Suppressor macrophage (primary cell): ENCODE results near the gene GFY.

Experiments used
- DNase-seq, 4 experiments: peaks; one replicate each; pipeline ENCODE4 v3.0.0-alpha.2; 2020 to 2022

Gene GFY

DNA sequence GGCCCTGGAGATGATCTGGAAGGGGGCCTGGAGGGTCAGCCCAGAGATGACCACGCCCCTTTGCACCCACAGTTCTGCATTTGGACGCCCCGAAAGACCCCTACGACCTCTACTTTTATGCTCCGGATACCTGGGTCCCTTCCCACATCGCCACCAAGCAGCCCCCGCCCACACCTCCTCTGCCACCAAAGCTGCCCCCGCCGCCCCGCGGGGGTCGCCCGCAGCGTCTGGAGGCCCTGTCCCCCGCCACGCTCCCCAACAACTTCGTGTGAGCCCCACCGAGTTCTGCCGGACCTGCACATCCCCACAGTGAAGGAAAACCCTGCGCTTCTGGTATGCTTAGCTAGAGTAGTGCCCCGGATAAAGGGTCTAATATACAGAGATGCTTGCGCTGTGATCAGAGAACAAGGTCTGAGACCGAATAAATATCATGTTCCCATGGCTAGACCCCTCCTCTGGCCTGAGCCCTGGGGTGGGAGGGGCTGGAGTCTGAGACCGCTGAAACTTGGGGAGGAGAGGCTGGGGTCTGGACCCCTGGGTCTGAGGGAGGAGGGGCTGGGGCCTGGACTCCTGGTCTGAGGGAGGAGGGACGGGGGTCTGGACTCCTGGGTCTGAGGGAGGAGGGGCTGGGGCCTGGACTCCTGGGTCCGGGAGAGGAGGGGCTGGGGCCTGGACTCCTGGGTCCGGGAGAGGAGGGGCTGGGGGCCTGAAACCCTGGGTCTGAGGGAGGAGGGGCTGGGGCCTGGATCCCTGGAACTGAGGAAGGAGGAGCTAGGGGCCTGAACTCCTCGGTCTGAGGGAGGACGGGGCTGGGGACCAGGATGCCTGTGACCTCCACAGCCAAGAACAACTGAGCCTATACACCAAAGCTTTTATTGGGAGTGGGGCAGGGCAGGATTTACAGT is 3.6 kb downstream of the GFY start:
- DNase-seq = no peak

DNA sequence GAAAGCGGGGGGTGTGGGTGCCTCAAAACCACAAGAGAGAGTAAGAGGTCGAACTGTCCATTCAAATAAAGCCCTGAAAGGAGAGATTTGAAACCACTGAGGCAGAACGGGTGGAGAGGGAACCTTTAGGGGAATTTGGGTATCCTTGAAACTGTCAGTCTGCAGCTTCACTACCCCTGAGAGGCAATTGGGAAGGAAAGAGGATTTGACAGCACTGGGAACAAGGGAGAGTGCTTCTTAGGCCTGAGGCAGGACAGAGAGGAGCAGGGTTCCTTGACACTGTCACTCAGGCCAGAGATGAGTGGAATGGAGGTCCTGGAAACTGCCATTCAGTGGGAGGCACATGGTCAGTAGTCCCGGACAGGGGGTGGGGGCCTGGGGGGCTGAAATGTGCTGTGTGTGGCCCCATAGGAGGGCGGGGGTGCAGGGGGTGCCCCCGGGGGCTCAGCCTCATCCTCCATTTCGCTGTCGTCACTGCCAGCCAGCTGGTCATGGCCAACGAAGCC is 5.0 kb downstream of the GFY start:
- no peak for DNase-seq

DNA sequence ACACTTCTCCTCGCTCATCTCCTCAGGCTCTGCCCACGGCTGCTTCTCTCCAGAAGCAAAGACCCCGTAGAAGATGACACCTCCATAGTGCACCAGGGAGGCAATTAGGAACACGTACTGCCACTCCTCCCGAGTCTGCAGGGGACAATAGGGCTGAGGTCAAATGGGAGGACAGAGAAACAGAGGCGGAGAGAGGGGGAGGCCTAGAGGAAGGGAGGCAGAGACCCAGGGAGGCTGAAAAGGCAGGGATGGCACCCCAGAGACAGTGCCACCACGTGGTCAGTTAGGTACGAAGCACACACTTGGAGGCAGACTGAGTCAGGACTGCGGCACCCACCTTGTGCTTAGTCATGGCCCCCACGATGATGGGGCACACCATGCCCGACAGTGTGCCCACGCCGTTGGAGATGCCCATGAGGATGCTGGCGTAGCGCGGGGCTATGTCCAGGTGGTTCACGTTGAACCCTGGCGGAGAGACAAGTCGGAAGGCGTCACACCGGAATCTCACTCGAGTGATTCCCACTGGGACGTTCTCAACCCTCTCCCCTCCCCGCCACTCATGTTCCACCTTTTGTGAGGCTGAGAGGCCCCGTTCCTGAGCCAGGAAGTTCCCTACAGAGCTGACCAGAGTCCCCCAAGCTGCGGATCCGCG is 5.6 kb downstream of the GFY start:
- DNase-seq = peak in 3 of 4 experiments; percentile 30 to 48 (median 44)

DNA sequence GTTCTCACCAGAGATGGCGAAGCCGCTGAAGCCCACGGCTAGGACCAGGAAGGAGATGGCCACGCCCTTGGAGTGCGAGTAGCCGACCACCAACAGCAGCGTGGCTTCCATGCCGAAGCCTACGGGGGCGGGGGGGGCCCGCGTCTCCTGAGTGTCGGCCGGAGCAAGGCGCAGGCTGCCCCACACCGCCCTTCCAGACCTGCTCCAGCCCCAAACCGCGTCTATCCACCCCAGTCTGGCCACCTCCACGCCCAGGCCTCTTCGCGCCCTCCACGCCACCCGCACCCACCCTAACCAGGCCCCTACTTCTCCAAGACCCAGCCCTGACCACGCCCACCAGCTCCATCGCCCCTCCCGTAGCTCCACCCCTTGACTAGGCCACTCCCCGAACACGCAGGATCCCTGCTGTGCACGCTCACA is 6.2 kb downstream of the GFY start:
- DNase-seq = no peak

DNA sequence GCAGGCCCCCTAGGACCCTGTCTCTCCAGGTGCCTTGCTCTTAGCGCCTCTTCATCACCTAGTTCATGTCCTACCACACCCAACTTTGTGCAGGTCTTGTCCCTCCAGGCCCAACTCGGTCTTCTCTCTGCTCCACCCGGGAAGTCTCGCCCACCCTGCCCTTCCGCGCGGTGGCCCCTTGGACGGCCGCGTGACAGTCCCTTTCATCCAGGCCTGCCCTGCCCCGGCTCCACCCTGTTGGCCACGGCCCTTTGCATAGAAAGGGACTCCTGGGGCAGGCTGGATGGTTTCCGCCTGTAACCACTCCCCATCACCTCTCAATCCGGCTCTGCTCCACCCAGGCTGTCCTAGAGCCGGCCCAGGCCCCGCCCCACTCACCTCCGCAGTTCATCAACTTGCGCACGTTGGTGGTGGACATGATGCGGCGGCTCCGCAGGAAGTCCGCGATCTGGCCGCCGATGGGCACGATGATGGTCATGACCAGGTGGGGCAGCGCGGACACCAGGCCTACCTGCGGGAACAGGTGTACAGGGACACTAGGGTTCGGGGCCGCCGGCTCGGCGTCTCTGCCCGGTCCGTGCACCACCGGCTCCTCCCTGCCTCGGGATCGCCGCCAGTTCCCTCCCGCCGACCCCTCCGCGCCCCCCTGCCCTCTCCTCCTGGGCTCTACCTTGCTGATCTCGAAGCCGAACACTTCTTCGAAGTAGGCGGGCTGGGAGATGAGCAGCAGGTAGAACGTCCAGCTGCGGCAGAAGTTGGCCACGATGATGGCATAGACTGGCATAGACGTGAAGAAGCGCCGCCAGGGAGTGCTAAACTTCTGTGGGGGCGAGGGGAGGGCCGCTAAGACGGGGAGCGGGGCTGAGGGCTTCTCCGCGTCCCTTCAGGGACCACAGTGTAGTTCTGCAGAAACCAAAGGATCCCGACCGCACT is 7.2 kb downstream of the GFY start:
- no peak for DNase-seq

DNA sequence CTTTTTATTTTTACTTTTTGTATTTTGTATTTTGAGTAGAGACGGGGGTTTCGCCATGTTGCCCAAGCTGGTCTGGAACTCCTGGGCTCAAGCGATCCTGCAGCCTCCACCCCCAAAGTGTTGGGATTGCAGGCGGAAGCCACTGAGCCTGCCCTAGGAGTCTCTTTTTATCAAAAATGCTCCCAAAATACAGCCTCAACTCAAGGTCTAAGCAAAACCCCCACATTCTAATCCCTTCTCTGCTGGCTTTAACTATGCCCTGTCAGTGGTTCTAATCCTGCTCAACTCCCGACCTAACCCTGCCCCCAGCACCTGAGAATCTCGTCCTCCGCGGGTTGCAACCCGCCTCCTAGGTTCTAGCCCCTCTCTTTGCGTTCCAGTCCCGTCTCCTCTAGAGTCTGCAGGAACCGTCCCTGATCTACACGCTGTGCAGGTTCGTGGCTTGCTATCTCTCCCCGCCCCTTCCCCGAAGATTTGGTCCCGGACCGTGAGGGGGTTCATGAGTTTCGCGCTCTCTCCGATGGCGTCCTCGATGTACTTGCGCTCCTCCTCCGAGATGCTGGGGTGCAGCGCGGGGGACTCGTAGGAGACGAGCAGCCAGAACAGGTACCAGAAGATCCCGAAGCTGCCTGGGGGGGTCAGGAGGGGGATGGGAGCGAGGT is 8.2 kb downstream of the GFY start:
- no peak for DNase-seq

DNA sequence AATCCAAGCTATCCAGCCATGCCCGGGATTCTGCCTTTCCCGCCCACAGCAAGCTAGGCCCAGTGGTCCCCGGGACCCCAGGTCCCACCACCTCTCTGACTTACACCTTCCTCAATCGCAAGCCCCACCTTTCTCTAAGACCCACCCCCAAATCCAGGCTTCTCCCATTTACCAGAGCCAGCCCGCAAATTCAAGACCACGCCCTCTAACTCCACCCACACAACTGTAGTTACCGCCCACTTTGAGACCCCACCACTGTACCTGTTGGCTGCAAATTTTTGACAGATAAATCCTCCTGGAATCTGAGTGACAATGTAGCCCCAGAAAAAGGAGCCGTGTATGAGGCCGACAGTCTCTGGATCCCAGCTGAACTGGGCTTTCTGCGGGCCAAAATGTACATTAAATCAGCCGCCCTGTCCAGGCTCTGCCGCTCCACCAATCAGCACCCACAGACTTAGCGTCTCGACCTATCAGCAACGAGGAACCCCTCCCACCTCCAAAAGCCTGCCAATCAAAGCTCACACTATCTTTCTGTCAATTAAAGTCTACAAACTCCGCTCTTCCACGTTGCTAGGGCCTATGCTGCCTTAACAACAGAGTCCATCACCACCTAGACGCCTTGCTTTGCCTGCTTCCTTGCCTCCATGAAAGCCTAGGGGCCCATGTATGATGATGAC is 9.9 kb downstream of the GFY start:
- DNase-seq = no peak

DNA sequence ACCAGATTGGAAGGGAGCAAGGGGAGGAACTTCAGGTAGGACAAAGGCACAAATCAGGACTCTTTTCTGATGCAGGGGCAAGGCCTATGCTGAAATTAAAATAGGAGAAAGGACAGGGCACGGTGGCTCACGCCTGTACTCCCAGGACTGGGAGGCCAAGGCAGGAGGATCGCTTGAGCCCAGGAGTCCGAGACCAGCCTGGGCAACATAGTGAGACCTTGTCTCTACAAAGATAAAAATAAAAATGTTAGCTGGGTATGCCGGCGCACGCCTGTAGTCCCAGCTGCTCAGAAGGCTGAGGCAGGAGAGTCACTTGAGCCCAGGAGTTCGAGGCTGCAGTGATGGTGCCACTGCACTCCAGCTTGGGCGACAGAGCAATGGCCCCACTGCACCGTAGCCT is 10.5 kb downstream of the GFY start:
- DNase-seq = no peak

DNA sequence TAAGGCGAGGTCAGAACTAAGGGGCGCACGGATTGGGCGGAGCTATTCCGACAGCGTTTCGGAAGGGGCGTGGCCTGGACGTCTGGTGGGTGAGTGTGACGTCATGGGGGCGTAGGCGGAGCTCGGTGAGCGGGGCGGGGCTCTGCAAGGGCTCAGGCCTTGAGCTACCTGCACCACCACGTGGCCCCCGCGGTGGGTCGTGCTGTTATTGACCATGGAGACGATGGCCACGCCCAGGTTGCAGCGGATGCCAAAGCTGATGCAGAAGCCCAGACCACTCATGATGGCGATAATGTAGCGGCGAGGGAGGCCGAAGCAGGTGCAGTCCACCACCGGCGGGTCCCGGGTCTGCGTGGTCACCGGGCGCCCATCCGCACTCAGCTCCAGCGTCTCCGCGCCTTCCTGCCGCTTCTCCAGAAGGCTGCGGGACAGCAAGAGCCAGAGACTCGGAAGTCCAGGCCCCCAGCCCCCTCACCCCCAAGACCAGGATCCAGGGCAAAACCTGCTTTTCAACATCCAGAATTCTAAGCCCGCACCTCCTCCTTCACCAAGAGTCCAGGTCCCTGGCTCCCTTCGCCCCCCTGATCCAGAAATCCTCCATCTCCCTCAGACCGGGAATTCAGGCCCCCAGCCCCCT is 11.3 kb downstream of the GFY start:
- peak in 2 of 4 experiments; percentile 25 to 39 for DNase-seq

DNA sequence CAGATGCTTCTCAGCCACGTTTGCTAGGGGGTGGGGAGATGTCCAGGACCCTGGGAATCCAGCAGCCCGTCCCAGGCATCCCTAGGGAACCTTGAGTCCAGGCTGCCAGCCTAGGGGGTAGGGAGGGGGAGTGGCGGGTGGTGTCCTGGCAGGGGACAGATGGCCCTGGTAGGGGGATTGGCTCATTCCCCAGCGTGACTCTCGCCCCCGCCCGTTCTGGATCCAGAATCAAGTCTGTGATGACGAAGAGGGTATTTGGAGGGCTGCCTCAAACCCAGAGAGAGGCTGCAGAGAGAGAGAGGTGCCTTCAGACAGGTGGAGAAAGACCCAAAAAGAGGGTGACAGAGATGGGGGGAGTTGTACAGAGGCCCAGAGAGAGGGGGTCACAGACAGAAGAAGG is 12.0 kb downstream of the GFY start:
- DNase-seq = no peak

DNA sequence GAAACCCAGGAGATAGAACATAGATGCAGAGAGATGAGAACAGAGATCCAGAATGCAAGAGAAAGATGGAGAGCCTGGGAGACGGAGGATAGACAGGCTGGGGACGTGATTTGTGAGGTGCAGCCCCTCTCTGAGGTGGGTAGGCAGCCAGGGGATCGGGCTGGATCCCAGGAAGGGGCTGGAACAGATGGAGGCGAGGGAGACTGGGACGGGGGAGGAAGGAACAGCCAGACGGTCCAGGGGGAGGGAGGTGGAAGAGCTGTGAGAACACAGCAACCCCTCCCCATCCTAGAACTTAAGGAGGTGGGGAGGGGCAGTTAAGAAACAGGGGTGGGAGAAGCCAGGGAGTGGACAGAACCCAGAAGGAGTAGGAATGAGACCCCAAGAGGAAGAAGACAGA is 13.1 kb downstream of the GFY start:
- DNase-seq = no peak

DNA sequence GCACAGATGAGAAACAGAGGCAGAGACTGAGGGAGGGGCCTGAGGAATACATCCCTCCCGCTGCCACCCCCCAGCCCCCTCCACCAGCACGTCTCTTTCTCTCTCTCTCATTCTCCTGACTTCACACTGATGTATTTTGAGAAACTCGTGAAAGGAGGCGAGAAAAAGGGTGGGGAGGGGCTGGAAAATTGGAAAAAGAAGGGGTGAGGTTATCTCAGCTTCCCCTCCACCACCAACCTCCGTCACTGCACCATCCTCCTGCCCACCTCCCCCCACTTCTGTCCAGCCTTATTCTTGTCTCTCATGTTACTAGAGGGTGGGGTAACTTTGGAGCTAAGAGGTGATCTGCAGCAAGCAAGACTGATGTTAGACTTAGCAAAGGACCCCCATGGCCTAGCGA is 14.6 kb downstream of the GFY start:
- DNase-seq = no peak

DNA sequence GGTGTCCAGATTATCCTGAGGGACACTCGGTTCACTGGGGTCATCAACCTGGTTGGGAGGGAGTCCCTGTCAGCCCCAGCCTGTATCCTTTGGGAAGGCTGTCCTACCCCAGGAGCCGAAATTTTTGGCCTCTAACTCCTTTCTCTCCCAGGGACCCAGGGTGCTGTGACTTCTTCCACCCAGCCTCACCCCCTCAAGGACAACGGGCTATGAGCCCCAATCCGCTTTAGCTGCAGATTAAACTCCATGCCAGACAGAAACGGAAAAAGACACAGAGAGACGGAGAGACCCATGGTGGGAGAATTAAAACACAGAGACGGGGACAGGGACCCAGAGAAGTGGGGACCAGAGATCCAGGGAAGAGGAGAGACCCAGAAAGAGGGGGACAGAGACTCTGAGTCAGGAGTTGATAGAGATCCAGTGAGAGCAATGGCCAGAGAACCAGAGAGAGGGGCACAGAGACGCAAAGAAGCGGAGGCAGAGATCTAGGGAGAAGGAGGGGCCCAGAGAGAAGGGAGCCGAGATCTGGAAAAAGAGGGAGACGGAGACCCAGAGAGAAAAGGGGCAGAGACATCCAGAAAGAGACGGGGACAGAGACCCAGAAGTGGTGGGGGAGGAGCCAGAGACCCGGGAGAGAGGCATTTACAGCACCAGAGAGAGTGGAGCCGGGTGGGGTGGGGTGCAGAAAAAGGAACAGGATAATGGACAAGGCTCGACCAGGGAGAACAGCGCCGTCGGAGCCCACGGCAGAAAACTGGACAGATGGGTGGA is 15.4 kb downstream of the GFY start:
- no peak for DNase-seq

DNA sequence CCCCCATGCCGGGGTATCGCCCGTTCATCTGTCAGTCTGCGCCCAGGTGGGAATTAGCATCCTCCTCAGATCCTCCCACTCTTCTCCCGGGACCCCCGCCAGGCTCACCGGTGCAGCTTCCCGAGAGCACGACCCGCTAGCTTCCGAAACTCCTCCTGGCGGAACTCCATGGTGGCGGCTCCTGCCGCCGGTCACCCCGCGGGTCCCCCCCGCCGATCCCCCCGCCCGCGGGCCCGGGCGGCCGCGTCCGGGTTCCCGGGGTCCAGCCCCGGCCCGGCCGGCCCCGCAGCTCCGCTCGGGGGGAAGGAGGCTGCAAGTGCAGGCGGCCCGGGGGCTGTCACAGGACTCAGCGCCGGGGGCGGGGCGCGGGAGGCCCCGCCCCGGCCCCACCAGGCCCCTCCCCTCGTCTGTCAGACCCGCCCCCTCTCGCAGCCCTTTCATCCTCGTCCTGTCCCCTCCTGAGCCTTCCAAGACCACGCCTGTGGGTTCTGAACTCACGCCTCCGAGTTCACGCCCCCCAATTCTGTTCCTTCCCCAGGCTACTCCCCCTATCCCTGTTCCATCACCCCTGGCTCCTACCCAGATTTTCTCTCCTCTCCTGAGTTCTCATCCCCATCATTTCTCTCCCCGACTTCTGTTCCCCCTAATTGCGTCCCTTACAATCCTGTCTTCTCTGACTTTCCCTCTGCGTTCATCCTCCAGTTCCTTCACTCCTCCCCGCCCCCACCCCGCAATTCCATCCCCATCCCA is 16.2 kb downstream of the GFY start, which contains the start of gene SLC17A7:
Gene SLC17A7, minus strand, starts transcription at position 318 of the 750 bp plus-strand sequence. Its CDS starts 148 bp downstream, at position 170.
- peak; percentile 33 to 69 (median 50) for DNase-seq

DNA sequence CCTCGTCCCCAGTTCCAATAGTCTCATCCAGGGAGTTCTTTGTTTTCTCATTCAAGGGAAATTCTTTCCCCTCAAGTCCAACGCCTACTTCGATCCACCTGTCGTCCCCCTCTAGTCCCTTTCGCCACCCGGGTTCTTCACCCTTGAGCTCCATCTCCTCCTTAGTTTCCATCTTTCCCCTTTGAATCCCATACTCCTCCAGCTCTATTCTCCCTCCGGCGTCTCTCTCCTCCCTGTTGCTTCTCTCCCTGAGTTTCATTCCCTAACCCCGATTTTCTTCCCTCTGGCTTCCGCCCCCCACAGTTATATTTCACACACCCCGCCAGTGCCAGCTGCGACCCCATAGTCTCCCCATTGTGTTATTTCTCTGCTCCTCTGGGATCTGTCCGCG is 16.8 kb downstream of the GFY start:
- DNase-seq = no peak

DNA sequence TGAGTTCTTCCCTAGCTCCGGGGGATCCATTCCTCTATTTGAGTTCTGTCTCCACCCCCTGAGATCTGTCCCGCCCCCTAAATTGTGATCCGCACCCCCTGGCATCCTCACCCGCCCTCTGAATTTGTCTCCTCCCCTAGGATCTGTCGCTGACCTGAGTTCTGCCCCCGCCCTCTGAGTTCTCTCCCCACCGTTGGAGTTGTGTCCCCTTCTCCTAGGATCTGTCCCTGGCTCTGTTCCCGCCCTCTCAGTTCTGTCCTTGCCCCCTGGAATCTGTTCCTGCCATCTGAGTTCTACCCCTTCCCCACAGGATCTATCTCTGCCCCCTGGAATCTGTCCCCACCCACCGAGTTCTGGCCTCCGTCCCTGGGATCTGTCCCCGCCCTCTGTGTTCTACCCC is 17.2 kb downstream of the GFY start:
- DNase-seq = peak in 2 of 4 experiments; percentile 20 to 28

DNA sequence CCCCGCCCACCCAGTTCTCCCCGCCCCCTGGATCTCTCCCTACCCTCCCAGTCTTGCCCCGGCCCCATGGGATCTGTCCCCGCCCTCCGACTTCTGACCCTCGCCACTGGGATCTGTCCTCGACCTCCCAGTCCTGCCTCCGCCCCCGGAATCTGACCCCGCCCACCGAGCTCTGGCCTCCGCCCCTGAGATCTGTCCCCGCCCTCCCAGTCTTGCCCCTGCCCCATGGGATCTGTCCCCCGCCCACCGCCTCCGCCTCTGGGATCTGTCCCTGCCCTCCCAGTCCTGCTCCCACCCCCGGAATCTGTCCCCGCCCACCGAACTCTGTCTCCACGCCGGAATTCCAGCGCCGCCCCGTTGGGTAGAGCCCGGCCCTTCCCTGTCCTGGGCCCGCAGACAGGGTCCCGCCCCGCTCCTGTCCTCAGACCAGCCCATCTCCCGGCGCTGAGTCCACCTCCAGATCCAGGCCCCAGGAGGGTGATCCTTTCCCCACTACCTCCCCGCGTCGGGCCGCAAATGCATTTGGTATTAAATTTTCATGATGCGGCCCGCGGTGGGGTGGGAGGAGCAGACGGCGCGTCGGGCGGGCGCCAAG is 17.7 kb downstream of the GFY start:
- peak; percentile 72 to 91 (median 82) for DNase-seq

DNA sequence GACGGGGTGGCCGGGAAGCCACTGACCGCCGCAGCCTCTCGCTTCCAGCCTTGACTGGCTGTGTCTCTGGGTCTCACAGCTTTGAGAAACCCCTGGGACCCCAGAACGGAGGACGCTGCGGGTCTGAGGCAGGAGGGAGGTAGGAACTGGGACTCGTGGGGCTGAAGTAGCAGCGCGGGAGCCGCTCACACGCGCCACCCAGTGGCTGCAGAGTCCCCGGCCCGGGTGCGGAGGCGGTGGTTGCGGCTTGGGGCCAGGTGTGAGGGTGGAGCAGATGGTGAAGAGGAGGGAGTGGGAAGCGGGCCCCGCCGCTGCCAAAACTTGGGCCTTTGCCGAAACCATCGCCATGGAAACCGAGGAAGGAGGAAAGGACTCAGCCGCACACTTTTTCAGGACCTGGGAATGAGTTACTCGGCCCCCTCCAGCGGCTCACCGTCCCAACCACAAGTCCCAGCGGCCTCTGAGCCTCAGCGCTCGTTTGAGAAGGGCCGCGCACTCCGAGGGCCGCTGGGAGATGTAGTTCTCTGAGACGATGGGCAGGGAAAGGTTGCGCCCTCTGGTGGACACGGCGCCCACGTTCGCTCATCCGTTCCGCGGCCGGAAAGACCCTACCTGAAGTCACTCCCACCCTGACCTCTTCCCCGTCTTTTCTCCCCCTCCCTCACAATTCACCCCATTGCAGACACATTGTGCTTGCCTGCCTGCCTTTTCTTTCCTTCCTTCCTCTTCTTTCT is 18.3 kb downstream of the GFY start:
- DNase-seq = peak; percentile 95 to 97 (median 97)
